H4 (cell line): ENCODE measurements around the gene PLXNA4. TPM values are rescaled to one million over a fixed set of nuclear protein-coding genes. Genes with fewer than 3 reads are reported as not detected.

Experiments used
- DNase-seq: peaks from one replicate; pipeline ENCODE4 v3.0.0-alpha.2; 2015; ENCODE audit warnings: low spot score
- total RNA-seq: library from RNA; depleted of rRNA; stranded (reverse); fragments of >200 nt; shearing (Covaris generic); gene quantifications from 2 replicates; pipeline ENCODE4 v1.2.3, GENCODE V29; 2014

Gene PLXNA4
- total RNA-seq, 1 experiment from 2014 or later = 0.19 TPM

GRCh38 chr7:132318352-132319318 is 257.6 kb downstream of the PLXNA4 start:
- peak; percentile 83 for DNase-seq

GRCh38 chr7:132317701-132318351 is 258.4 kb downstream of the PLXNA4 start:
- DNase-seq = no peak

- DNase-seq = no peak
These were observed 263.7 kb downstream of the PLXNA4 start for GRCh38 chr7:132312531-132313055.

- DNase-seq = no peak
These were observed 264.5 kb downstream of the PLXNA4 start for GRCh38 chr7:132311733-132312132.

- DNase-seq = no peak
These were observed 267.0 kb downstream of the PLXNA4 start for GRCh38 chr7:132309102-132309805.

GRCh38 chr7:132307465-132307864 is 268.8 kb downstream of the PLXNA4 start:
- DNase-seq = peak; percentile 26

- DNase-seq = no peak
These were observed 275.5 kb downstream of the PLXNA4 start for GRCh38 chr7:132300599-132301277.

- peak; percentile 39 for DNase-seq
These were observed 277.5 kb downstream of the PLXNA4 start for GRCh38 chr7:132298790-132299189.

GRCh38 chr7:132296820-132297219 is 279.4 kb downstream of the PLXNA4 start:
- DNase-seq = no peak

GRCh38 chr7:132295175-132295574 is 281.1 kb downstream of the PLXNA4 start:
- no peak for DNase-seq

- peak; percentile 30 for DNase-seq
These were observed 283.5 kb downstream of the PLXNA4 start for GRCh38 chr7:132292803-132293202.

- DNase-seq = no peak
These were observed 284.8 kb downstream of the PLXNA4 start for GRCh38 chr7:132291481-132291880.

GRCh38 chr7:132290021-132290420 is 286.2 kb downstream of the PLXNA4 start:
- DNase-seq = no peak

- no peak for DNase-seq
These were observed 289.4 kb downstream of the PLXNA4 start for GRCh38 chr7:132286836-132287235.

GRCh38 chr7:132280335-132280734 is 295.9 kb downstream of the PLXNA4 start:
- no peak for DNase-seq

- DNase-seq = no peak
These were observed 296.6 kb downstream of the PLXNA4 start for GRCh38 chr7:132279718-132280117.

GRCh38 chr7:132276976-132277725 is 299.1 kb downstream of the PLXNA4 start:
- no peak for DNase-seq

GRCh38 chr7:132276234-132276630 is 300.0 kb downstream of the PLXNA4 start:
- DNase-seq = no peak

- no peak for DNase-seq
These were observed 300.6 kb downstream of the PLXNA4 start for GRCh38 chr7:132275416-132276233.
